HG03097 (cell line): Measurements from ENCODE around the gene ELMO3.
A peak's percentile ranks its signal among the peaks of the same experiment; 100 is the strongest.

Experiments used
- ATAC-seq: cut with Tn5 transposase; IDR thresholded peaks from one replicate; pipeline ENCODE4 v1.9.1; 2021; ENCODE audit not compliant: unreplicated experiment, low FRiP score

The ELMO3 gene

DNA sequence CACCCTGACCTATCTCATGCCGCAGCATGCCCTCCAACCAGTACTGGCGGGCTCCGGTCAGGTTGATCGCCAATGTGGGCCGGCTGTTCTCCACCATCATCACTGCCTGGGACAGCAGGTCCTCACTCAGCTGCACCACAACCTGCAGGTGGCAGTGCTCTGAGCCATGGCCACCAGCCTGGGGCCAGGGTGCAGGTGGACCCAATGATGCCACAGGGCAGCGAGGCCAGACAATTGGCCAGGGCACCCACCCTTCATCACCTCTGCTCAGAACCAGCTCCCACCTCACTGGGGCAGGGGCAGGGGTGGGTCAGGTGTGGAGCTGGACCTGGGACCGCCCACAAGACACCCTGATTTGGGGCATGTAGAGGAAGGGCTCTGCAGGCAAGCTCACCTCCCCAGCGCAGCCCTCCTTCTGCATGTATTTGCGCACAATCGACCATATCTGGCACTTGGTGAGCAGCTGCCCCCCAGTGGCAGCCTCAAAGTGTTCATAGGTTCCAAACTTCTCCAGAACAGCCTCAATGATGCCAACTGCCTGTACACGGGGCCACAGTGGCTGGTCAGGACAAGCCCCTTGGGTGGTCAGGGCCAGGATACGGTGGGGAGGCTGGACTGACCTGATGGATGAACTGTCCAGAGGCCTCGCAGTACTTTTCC, 19.4 kb upstream of the ELMO3 start:
- ATAC-seq = no peak

DNA sequence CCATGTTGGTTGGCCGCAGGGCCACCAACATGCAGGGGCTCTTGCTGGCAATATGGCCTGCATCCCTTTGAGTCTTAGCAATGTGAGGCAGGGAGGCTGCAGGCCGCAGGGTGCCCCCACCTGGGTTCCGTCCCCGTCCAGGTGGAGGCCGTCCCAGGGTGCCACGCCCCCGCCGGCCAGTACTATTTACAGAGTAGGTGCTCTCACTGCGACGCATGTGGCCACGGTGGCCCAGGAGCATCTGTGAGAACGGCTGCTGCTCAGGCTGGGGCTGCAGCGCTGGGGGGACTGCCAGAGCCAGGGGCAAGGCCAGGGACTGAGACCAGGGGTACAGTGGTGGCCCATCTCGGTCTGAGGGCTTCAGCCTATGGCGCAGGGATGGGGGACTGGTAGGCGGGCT, 18.8 kb upstream of the ELMO3 start:
- no peak for ATAC-seq

DNA sequence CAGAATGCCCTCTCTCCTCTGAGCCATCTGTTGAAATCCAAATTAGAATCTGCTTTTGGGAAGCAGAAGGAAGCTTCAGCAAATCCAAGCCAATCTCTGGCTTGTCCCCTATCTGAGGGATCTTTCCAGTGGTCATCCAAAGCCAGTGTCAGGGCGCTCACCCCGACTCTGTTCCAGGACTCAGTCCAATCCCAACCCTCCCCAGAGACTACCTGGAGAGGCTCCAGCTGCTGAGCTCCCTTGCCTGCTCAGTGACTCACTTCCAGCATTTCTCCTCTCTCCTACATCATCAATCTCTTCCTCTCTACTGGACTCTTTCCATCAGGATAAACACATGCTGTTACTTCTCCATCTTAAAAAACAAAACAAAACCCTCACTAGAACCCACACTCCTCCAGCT, 17.6 kb upstream of the ELMO3 start:
- no peak for ATAC-seq

DNA sequence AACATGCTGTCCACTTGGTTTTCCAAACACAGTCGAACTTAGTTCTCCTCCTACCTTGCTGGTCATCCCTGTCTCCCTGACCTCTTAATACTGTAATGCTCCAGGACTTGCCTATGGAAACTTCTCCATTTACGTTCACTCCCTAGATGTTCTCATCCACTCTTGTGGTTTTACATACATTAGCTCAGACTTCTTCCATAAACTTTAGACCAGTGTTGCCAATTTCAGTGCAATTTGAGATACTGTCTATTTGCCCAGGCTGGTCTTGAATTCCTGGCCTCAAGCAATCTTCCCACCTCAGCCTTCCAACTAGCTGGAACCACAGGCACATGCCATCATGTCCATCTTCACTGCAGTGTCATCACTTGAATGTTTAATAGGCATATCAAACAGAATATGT, 16.6 kb upstream of the ELMO3 start:
- no peak for ATAC-seq

DNA sequence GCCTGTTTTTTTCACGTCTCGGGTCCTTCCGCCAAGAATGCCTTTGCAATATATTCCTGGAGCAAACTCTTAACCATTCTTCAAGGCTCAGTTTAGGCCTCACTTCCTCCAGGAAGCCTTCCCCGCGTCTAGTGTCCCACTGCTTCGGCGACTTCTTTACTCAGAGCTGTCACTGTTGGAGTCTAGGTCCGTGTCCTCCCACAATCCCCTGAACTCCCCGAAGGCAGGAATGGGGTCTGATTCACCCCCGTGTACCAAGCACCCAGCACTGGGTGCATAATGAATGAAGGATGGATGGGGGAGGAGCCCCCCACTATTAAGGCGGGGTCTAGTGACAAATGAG, 15.7 kb upstream of the ELMO3 start:
- ATAC-seq = no peak

DNA sequence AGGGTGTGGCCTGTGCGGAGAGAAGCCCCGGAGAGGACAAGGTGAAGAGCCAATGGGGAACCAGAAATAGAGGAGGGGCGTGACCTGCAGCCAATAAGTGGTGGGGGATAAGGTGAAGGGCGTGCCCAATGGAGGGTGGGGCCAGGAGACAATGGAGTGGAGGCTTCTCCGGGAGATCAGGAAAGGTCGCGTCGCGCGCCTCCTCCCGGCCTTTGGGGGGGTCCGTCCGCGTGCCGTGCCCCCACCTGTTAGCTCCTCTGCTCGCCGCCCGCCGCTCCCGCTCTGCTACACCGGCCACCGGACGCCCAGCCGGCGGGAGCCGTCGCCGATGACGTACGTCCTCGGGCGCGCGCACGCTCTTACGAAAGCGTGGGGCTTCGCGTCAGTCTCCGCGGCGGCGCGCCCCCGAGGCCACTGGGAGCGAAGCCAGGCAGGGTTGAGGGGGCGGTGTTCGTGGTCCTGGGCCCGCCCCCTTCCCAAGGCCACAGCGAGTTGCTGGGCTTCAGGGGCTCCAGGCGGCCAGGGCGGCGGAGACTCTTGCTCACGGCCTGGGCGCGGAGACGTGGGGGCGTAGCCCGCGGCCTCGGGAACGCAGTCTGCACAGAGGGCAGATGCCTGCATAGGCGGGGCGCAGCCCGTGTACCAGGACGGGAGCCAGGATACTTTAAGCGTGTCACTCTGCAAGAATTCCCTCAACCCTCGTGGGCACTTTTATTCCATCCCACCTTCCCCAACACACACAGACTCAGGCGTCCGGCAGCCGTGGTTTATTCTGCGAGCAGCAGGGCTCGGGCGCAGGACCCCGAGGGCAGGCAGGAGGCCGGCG, 15.1 kb upstream of the ELMO3 start, which contains the start of gene MATCAP1:
Gene MATCAP1 (minus strand): TSS at position 337 of the 826 bp plus-strand sequence. CDS start 3,353 bp downstream, outside the sequence.
- peak; percentile 70 for ATAC-seq

DNA sequence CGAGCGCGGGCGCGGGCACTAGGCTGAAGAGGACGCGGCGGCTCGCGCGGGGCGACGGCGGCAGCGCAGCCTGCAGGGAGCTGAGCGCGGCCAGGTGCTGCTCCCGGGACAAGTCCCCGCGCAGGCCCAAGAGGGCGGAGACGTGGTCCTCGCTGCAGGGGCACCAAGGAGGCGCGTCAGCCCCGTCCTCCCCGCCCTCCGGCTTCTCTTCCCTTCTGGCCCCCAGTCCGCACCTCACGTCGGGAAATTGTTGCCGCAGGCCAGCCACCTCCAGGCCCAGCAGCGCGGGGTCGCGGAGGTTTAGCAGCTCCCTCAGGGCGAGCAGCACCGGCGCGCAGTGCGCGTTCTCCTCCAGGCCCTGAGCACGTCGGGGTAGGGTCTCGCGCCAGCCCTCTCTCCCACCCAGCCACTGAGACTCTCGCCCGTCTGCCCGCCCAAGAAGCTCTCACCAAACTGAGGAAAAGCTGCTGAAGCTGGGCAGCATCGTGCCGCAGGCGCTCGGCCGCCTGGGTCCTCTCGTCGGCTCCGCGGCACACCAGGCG, 14.4 kb upstream of the ELMO3 start:
- ATAC-seq = no peak

DNA sequence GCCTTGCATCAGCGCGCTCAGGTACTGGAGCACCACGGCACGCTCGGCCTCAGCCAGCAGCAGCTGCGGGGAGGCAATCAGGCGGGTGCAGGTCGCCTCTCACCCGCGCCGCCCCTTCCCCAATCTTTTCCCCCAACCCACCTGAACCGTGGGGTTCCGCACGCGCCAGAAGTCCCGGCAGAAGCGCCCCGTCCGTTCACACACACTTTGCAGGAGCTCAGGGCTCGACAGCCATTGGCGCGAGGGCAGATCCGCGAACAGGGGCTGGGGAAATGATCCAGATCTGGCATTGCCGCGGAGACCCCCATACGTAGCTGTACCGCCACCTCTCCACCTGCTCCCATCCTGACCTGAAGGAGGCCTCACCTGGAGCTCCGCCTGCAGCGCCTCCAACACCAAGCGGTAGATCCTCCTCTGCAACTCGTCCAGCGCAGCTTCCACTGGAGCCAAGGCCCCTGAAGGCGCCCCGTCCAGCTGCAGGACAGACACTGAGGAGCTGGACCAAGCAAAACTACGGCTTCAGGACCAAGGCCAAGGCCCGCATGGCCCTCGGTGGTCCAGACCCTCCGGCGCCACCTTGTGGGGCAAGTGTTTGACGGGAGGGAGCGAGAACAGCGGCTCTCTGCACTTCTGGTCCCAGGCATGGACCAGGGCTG, 13.8 kb upstream of the ELMO3 start:
- ATAC-seq = peak; percentile 32

- ATAC-seq = no peak
Measured at GRCh38 chr16:67185651-67186134, 13.2 kb upstream of the ELMO3 start.

GRCh38 chr16:67186550-67186950, 12.4 kb upstream of the ELMO3 start:
- no peak for ATAC-seq

DNA sequence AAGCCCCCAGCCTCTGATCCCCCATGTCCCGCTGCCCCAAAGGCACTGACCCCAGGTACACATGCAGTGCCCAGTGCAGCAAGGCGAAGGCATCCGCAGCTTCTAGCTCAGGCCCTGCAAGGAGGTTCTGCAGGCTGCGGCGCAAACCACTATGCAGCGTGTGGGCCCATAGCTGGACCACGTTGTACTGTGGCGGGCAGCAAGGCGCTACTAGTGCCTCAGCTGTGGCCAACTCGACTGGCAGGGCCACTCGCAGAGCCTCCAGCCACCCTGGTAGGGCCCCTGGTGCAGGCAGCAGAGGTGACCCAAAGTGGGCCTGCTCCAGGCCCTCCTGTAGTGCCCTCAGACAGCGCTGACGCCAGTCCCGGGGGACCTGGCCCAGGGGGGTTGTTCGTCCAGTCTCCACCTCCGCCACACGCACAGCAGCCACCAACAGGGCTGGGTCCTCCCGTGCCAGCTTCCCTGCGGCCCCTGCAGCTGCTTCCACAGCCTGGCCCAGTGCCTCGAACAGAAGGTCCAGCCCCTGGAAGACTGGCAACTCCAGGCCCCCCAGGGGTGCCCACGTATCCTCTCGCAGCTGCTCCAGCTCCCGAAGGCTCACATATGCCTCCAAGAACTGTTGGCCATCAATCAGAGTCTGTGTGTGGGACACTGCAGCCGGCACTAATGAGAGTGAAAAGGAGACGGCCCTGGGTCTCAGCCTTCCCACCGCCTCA, 11.6 kb upstream of the ELMO3 start:
- no peak for ATAC-seq

DNA sequence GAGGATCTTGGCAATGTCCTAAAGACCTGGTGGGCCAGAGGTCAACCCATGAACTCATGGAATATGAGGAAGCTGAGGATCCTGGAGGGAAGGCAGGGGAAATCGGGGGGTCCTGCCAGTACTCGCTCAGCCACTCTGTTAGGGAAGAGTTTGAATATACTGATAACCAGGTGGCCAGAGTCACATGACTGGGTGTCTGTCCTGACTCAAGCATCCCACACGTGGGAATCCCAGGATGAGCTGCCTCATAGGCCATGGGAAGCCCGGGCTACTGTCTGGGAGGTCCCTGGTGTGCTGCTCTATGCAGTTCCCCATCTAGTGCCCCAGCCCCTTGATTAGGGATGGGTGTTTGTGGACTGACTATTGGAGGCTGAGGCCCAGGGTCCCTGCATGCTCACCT, 10.6 kb upstream of the ELMO3 start:
- ATAC-seq = no peak

- ATAC-seq = no peak
Measured at GRCh38 chr16:67188798-67189197, 10.1 kb upstream of the ELMO3 start.

- no peak for ATAC-seq
Measured at GRCh38 chr16:67190041-67190440, 8.9 kb upstream of the ELMO3 start, which contains the start of gene EXOC3L1. Gene EXOC3L1 (minus strand): TSS chr16:67190136. CDS start chr16:67189676, 460 bp downstream.

GRCh38 chr16:67190448-67191399, 8.2 kb upstream of the ELMO3 start:
- ATAC-seq = no peak

GRCh38 chr16:67191411-67191994, 7.4 kb upstream of the ELMO3 start:
- ATAC-seq = no peak

GRCh38 chr16:67191995-67192681, 6.8 kb upstream of the ELMO3 start, which contains the start of gene E2F4:
Gene E2F4 (plus strand): TSS chr16:67192155. CDS start chr16:67192228, 73 bp downstream.
- peak; percentile 55 for ATAC-seq

GRCh38 chr16:67192781-67193361, 6.1 kb upstream of the ELMO3 start:
- no peak for ATAC-seq
